Stimulated activated CD8-positive, alpha-beta memory T cell treated with anti-CD3 and anti-CD28 coated beads, Interleukin-2, amount 100 ng/mL, for 1 hour (primary cell): Measurements from ENCODE around the gene RNF208.
A peak's percentile ranks its signal among the peaks of the same experiment; 100 is the strongest.

Source experiments
- DNase-seq, 2 donors: peaks; one replicate each; pipeline ENCODE4 v3.0.0-alpha.2; 2020; ENCODE audit warnings: low read depth in 2 of 2

Gene RNF208

GRCh38 chr9:137227853-137228505 is 5.9 kb upstream of the RNF208 start:
- no peak for DNase-seq

- peak; percentile 60 to 72 for DNase-seq
Observed at GRCh38 chr9:137227054-137227852, 5.2 kb upstream of the RNF208 start, which contains the start of gene RNF224. Gene RNF224, plus strand, starts transcription at chr9:137227502. Its CDS starts 834 bp downstream, at chr9:137228336.

- no peak for DNase-seq
Observed at GRCh38 chr9:137226338-137227053, 4.5 kb upstream of the RNF208 start.

GRCh38 chr9:137225699-137226331 is 3.8 kb upstream of the RNF208 start:
- no peak for DNase-seq

GRCh38 chr9:137224830-137225694 is 3.0 kb upstream of the RNF208 start, which contains the start of gene CYSRT1:
Gene CYSRT1, plus strand, starts transcription at chr9:137225174. Its CDS starts 448 bp downstream, at chr9:137225622.
- no peak for DNase-seq

- DNase-seq, result peak; percentile 93 to 97
Observed at GRCh38 chr9:137223078-137223970, 1.3 kb upstream of the RNF208 start.

- DNase-seq, result no peak
Observed at GRCh38 chr9:137221506-137222111, 431 bp downstream of the RNF208 start.

GRCh38 chr9:137221095-137221505 is 940 bp downstream of the RNF208 start:
- no peak for DNase-seq

- no peak for DNase-seq
Observed at GRCh38 chr9:137220317-137221094, 1.5 kb downstream of the RNF208 start.

GRCh38 chr9:137219757-137220316 is 2.2 kb downstream of the RNF208 start:
- DNase-seq, result no peak

GRCh38 chr9:137218754-137219271 is 3.2 kb downstream of the RNF208 start:
- no peak for DNase-seq

- no peak for DNase-seq
Observed at GRCh38 chr9:137218212-137218753, 3.8 kb downstream of the RNF208 start.

- DNase-seq, result no peak
Observed at GRCh38 chr9:137217276-137218211, 4.5 kb downstream of the RNF208 start.

- no peak for DNase-seq
Observed at GRCh38 chr9:137216188-137216965, 5.7 kb downstream of the RNF208 start.

- no peak for DNase-seq
Observed at GRCh38 chr9:137215196-137215986, 6.6 kb downstream of the RNF208 start.
